GM19397 (cell line): ENCODE results near the gene PSMA6.
"Not testable (repeated sequence)": the region's sequence is repeated elsewhere in the genome, so short reads cannot be mapped to it uniquely, and the experiment has no call there.

Experiments
- ATAC-seq: cut with Tn5 transposase; IDR thresholded peaks from one replicate; pipeline ENCODE4 v1.9.1; 2021; ENCODE audit warnings: mild to moderate bottlenecking, moderate library complexity; ENCODE audit not compliant: unreplicated experiment

The PSMA6 gene

DNA sequence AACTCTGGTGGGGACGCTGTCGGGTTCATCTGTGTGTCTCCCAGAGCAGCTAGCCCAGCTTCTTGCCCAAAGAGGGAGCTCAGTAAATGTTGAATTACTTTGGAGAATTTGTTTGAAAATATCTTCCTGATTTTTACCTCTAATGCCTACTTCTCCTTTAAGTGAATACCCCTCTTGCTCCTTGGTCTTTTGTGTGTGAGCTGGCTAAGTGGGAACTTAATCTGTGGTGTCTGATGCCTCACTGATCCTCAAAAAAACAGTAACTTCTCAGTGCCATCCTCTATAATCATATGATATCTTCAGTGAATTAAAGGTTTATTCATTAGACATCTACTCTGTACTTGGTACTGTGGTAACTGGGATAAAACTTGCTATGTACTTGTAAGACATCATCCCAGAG, 7.7 kb upstream of the PSMA6 start:
- ATAC-seq: no peak

DNA sequence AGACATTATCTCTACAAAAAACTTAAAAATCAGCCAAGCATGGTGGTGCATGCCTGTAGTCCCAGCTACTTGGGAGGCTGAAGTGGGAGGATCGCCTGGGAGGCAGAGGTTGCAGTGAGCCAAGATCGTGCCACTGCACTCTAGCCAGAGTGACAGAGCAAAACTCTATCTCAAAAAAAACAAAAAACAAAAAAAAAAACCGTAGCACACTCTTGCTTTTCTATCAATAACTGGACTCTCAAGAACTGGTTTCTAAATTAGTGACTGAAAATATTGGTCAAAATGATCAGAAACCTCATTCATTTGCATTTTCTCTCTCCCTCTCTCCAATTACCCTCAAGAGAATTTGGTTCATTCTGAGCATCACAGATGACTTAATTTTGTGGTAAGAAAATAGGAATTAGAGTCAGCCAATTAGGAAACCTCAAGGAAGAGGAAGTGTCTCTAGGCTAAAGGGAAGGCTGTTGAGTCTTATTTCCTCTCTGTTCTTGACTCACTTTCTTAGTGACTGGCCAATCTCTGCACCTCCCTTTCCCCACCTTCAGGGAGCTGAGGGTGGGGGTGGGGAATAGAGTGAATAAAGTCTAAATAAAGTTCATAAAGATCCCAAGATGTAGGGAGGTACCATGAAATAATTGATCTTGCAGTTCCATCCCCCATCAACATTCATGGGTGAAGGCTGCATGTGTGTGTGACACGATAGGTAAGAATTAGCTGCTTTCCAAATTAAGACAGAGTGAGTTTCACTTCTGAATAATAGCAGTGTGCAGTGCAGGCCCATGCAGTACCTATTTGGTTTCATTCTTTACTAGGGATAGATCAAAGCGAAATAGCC, 6.8 kb upstream of the PSMA6 start:
- ATAC-seq: peak; percentile 69

DNA sequence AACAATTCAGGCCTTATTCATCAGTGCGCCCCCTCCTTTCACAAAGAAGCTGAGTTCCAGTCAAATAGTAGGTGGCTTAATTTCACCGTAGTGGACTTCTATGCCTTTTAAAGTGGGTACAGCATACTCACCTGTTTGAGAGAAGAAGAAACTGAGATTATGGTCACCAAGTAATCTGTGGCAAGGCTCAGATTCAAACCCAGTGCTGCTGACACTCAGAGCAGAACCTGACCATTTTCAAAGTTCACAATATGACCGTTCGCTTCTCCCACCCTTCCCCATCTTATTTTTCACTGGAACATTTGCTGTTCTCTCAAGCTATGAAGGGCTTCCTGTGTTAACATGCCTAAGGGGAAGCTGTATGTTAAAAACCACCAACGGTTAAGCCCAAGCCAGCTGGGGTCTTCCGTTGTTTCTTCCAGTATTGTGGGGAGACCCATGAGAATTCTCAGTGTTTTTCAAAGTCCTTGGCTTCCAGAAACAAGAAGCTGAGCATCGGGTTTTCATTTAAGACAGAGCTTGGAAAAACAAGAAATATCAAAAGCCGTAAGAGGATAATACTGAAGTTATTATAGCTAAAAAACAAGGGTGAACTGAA, 6.1 kb upstream of the PSMA6 start:
- ATAC-seq: peak; percentile 13

DNA sequence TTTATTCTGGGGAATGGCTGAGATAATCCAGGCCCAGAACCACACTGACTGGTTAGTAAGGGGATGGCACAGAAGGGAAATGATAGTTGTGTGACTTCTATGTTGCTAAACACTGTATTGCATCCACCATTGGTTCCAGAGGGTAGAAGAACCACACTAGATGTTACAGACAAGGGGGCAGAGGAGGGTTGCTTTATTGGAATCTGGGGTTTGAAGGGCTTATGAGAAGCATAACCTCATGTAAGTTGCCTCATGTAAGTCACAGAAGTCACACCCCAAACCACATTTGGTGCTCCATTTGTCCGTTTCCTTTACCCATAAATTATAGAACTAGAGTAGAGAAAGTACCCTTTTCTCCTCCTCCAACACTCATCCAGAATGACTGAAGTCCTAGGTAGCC, 5.5 kb upstream of the PSMA6 start:
- ATAC-seq: no peak

DNA sequence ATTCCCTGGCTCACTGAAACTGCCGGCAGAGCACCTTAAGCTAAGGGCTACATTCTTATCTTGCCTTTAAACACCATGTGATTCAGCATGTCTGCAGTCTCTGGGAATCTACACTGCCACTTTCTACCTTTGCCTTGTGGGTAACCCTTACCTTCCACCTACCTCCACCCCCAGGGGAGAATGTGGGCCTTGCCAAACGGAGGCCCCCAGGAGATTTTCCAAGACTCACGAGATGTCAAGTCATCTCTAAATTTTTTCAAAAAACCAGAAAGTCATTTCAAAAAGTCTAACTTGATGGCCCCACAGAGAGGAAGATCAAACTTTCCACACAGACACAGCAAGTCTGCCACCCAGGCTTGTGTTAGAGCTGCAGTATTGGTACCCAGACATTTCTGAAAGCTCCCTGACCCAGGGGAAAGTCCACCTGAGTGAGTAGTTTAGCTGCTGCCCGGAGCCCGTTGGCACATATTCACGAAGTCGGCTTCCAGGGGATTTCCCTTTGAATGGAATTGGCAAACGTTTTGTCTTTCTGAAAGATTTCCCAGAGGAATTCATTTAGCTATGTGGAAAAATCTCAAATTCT, 4.7 kb upstream of the PSMA6 start:
- ATAC-seq: no peak

DNA sequence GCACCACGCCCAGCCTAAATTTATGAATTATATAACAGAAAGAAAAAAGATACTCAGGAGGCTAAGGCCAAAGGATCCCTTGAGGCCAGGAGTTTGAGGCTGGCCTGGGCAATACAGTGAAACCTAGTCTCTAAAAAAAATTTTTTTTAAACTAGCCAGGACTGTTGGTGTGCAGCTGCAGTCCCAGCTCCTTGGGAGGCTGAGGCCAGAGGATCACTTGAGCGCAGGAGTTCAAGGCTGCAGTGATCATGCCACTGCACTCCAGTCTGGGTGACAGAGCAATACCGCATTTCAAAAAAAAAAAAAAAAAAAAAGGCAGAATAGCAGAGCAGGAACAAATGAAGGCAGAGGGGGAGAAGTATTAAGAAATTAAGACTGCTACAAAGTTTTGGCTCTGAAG, 2.6 kb upstream of the PSMA6 start:
- ATAC-seq: no peak

DNA sequence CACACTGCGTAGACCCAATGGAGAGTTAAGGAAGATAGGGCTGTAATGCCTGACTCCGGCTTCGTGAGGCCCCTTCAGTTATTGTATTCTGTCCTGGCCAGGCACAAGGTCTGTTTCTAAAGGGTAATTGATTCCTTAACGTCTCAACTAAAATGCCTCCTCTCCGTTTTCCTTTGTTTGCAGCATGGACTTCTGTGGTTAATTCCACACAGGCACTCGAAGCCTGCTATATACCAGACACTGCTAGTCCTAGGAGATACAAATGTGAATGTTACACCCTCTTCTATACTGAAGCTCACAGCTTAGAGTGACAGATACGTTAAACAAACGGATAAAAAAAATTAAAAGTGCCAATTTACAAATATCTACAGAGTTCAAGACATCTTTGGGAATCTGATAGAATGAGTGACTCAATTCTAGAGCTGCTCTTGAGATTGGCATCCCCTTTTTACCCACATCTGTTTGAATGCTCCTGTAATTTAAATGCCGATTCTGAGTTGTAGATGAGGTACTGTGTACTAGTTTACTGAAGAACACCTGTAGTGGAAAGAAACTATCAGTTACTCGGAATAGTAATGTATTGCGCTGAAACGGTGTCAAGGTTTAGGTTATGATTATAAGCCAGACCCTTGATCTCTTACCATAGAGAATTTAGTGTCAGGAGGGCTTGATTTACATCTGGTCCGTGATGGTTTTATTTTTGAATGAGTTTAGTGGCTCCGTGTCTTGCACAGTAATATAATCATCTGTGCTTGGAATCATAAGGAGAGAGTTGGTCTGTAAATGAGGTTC, 784 bp downstream of the PSMA6 start:
- ATAC-seq: no peak

DNA sequence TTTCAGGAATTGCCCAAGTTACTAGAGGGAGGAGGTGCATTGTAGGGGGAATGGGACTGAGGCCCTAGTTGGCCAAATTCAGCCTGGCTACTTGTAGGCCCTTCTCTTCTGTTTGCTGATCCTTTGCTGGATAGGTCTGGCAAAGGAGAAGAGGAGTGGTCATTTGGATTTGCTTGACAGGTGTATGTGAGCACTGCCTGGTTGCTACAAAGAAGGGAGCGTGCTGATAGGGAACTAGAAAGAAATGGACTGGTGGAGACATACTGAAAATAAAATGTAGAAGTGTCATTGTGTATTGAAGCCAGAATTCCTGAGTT, 3.6 kb downstream of the PSMA6 start:
- ATAC-seq: no peak

DNA sequence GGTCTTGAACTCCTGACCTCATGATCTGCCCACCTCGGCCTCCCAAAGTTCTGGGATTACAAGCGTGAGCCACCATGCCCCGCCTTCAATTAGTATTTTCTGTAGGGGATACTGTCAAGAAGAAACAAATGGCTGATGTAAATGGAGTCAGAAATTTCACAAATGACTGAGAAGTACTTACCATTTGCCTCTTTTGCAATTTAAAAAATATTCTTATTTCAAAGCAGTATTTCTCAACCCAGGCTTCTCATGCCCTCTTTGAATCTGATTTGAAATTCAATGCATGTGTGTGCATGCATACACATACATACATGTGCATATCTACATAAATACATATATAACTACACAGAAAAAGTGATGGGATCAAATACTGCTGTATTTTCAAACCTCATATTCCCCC, 4.4 kb downstream of the PSMA6 start:
- ATAC-seq: no peak

DNA sequence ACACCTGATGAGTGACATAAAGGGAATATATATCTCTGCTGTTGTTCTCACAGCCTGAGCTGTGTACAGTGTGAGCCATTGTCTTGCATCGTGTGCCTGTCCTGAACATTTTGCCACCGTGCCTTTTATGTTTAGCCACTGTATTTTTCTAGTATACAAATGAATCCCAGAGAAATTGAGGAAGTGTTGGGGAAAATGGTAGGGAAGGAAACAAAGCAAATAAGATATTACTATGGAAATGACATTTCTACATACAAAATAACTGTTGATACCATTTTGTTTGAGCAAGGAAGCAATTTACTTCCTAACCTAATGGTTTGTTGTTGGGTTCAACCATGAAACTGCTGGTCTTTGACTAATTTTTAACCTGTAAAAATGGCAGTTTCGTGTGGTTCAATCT, 5.5 kb downstream of the PSMA6 start:
- no peak for ATAC-seq

DNA sequence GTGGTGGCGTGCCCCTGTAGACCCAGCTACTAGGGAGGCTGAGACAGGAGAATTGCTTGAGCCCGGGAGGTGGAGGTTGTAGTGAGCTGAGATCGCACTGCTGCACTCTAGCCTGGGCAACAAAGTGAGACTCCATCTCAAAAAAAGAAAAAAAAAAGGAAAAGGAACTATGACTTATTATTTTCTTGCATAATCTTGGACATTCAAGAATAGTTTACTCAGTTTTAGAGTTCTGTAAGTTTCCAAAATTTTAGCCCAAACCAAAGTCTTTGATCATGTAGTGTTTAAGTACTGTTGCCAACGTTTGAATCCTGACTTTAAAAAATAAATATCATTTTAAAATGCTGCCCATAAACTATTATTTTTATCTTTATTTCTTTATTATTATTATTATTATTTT, 6.2 kb downstream of the PSMA6 start:
- ATAC-seq: no peak

DNA sequence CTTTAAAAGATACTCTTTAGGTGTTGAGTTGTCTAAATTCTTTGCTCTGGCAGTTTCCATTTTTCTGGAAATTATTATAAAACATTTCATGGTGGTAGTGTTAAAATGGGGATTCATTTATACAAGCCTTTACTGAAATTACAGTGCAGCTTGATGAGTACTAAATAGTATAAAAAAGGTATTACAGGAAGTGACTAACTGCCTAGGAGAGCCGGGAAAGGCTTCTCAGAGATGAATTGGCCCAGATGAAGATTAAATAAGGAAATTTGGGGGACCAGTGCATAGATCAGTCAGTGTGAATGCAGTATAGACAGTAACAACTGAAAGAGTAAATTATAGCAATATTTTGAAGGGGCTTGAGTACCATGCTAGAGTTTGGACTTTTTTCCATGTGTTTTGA, 7.5 kb downstream of the PSMA6 start:
- no peak for ATAC-seq

DNA sequence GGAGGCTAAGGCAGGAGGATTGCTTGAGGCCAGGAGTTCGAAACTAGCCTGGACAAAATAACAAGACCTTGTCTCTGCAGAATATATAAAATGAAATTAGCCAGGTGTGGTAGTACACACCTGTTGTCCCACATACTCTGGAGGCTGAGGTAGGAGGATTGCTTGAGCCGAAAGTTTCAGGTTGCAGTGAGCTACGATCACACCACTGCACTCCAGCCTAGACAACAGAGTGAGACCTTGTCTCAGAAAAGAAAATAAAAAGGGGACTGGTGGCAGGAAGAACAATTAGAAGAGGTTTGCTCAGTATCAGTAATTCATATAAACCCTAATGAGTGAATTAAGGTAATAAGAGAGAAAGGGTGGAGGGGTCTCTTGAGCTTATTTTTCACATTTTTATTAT, 8.0 kb downstream of the PSMA6 start:
- ATAC-seq: no peak

DNA sequence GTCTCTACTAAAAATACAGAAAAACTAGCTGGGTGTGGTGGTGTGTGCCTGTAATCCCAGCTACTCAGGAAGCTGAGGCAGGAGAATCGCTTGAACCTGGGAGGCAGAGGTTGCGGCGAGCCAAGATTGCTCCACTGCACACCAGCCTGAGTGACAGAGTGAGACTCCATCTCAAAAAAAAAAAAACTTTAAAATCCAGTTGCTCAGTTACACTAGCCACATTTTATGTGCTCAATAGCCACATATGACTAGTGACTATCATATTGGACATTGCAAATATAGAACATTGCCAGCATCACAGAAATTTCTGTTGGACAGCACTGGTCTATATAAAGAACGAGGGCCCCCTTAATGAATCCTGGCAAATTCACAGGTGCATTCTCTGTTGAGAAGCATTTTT, 9.2 kb downstream of the PSMA6 start:
- not testable (repeated sequence) for ATAC-seq

DNA sequence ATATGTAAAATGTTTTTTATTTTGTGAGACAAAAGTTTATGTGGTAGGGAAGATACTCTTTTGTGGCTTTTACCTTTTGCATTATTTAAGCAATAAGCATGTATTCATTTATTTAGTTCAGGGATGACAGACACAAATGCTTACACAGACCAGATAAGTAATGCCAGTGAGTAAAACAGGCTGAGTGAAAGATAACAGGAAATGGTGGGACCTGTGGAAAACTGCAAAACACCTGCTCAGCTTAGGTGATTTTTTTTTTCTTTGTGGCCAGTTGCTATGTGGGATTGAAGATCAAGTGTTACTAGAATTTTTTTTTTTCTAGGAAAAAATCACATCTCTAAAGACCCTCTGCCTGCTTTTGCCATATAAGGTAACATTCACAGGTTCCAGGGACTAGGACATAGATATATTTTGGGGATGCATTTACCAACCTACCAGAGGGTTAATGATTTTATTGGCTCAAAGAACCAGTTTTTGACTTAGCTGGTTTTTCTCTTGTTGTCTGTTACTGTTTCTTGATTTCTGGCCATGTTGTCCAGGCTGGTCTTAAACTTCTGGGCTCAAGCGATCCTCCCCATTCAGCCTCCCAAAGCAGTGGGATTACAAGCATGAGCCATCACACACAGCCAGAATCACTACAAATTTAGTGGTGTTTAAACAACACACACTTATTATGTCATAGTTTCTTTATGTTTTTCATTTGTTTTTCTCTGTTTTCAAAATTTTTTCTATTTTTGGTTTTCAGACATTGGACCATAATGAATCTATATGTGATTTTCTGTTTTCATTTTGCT, 9.8 kb downstream of the PSMA6 start:
- ATAC-seq: no peak

DNA sequence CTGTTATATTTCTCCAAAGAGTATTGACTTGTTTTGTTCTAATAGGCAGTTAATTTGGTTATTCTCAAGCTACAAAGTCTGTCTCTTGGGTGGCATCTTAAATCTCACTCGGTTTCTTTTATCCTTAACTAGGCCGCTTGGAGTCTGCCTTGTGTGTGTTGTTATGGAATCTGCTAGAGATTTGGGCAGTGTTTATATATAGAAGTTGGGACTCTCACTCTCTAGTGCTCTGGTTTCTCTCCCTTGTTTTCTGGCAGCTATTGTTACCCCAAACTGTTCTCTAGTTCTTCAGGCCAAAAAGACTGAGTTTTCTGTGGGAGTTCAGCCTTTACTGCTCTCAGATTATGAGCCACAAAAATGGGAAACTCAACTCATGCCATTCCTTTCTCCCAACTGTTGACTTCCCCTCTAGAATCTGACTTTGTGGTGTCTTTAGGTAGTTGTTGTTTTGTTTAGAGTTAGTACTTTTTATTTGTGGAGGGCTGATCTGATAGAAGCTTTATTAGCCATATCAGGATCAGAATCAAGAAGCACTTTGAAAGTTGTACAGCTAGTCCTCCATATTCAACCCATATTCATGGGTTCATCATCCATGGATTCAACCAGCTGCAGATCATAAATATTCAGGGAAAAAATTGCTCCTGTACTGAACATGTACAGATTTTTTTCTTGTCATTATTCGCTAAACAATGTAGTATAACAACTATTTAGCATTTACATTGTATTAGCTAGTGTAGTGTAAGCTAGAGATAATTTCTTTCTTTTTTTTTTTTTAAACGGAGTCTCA, 11.2 kb downstream of the PSMA6 start:
- no peak for ATAC-seq

DNA sequence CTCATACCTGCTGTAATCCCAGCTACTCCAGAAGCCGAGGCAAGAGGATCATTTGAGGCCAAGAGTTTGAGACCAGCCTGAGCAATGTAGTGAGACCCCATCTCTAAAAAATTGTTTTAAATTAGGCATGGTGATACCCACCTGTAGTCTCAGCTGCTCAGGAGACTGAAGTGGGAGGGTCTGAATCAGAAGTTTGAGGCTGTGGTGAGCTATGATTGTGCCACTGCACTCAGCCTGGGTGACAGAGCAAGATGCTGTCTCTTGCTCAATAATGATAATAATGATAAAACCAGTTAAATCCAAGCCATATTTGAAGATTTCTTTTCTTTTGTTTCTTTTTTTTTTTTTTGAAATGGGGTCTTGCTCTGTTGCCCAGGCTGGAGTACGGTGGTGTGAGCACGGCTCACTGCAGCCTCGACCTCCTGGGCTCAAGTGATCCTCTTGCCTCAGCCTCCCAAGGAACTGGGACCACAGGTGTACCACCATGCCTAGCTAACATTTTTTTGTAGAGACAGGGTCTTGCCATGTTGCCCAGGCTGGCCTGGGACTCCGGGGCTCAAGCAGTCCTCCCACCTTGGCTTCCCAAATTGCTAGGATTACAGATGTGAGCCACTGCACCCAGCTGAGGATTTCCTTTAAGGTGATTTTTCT, 12.8 kb downstream of the PSMA6 start:
- ATAC-seq: no peak

DNA sequence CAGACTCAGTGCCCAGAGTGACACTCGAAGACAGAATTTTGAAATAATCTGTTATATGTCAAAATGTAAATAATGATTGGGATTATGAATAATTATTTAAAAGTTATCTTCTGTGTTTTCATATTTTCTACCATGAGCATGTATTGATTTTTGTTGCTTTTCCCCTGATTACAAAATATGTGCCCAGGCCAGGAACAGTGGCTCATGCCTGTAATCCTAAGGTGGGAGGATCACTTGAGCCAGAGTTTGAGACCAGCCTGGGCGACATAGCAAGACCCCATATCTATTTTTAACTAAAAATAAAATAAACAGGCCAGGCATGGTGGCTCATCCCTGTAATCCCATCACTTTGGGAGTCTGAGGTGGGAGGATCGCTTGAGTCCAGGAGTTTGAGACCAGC, 13.5 kb downstream of the PSMA6 start:
- no peak for ATAC-seq

DNA sequence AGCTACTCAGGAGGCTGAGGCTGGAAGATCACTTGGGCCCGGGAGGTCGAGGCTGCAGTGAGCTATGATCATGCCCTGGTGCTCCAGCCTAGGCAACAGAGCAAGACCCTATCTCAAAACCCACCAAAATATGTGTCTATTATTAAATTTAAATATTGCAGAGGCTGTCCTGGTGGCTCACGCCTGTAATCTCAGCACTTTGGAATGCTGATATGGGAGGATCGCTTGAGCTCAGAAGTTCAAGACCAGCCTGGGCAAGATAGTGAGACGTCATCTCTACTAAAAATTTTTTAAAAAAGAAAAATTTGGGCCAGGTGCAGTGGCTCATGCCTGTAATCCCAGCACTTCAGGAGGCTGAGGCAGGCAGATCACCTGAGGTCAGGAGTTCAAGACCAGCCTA, 13.9 kb downstream of the PSMA6 start:
- ATAC-seq: no peak

DNA sequence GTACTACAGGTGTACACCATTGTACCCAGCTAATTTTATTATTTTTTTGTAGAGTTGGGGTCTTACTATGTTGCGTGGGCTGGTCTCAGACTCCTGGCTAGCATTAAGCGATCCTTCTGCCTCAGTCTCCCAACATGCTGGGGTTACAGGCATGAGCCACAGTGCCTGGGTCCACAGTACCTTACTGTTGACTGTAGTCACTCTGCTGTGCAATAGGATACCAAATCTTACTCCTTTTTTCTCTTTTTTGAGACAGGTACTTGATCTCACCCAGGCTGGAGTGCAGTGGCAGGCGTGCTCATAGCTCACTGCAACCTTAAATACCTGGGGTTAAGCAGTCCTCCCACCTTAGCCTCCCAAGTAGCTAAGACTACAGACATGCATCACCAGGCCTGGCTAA, 25.6 kb downstream of the PSMA6 start:
- ATAC-seq: no peak
